ENCODE data around the gene AQP6. TPM values are rescaled to one million over a fixed set of nuclear protein-coding genes. Genes with fewer than 3 reads are reported as not detected.

The AQP6 gene
- total and polyA plus RNA-seq, 9 donors, result under 0.01 to 0.08 (median 0.04) TPM; not detected in 6

- Histone ChIP-seq H3K27ac (no peak overlapping the region), H3K27me3 (no peaks in the 10 kb centered on the region), H3K9me3 (no peaks in the 10 kb centered on the region), H3K4me3 (no peak overlapping the region), H3K4me1 (ENCODE audit: insufficient read depth) (peaks cover 8% of the 10 kb centered on the region), H3K36me3 (no peaks in the 10 kb centered on the region)
- intact Hi-C loops (cut with DNase I), result no loop called here
- WGBS, 3 donors, result 91 to 97% (median 96%) methylated on average over 2 of the region's 2 CpGs
- DNase-seq, result no peak
- TF ChIP-seq, protein P1, sequence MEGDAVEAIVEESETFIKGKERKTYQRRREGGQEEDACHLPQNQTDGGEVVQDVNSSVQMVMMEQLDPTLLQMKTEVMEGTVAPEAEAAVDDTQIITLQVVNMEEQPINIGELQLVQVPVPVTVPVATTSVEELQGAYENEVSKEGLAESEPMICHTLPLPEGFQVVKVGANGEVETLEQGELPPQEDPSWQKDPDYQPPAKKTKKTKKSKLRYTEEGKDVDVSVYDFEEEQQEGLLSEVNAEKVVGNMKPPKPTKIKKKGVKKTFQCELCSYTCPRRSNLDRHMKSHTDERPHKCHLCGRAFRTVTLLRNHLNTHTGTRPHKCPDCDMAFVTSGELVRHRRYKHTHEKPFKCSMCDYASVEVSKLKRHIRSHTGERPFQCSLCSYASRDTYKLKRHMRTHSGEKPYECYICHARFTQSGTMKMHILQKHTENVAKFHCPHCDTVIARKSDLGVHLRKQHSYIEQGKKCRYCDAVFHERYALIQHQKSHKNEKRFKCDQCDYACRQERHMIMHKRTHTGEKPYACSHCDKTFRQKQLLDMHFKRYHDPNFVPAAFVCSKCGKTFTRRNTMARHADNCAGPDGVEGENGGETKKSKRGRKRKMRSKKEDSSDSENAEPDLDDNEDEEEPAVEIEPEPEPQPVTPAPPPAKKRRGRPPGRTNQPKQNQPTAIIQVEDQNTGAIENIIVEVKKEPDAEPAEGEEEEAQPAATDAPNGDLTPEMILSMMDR (IDR thresholded peaks at IDR 0.05), result no peak
- no peak for TF ChIP-seq POLR2A (IDR thresholded peaks at IDR 0.05)
- TF ChIP-seq EP300 (IDR thresholded peaks at IDR 0.05), result no peak
These were observed 3.8 kb downstream of the AQP6 start for GRCh38 chr12:49976557-49976956.

DNA sequence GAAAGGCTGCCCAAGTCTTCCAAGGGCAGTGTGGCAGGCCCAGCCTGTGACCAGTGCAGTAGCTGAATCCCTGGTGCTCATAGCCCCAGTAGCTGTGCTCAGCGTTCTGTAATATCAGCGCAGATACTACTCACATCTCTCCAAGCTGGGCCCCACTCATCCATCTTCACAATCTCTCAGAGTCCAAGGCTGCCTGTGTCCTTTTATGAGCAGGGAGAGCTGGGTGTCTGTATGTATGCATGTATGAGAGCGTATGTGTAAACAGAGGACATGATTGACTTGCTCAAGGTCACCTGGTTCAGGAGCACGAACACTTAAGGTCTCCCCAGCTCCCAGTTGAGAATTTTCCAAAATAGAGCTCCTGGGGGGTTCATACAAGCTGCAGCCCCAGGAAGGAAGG is 5.4 kb downstream of the AQP6 start:
- no peaks in the 10 kb centered on the region for H3K27me3 ChIP-seq
- TF ChIP-seq EP300 (IDR thresholded peaks at IDR 0.05) (no peak), POLR2A (IDR thresholded peaks at IDR 0.05) (no peak)
- TF ChIP-seq, protein P1 (IDR thresholded peaks at IDR 0.05), result no peak
- no peak for DNase-seq
- H3K4me3 ChIP-seq, result no peak overlapping the region
- no peaks in the 10 kb centered on the region for H3K9me3 ChIP-seq
- H3K4me1 ChIP-seq (ENCODE audit: insufficient read depth), result peaks cover 5% of the 10 kb centered on the region
- WGBS, 3 donors, result 64 to 77% (median 71%) methylated on average over 4 of the region's 4 CpGs
- intact Hi-C loops (cut with DNase I), result no loop called here
- no peak overlapping the region for H3K27ac ChIP-seq
- H3K36me3 ChIP-seq, result no peaks in the 10 kb centered on the region

- H3K36me3 ChIP-seq, result no peaks in the 10 kb centered on the region
- H3K4me3 ChIP-seq, result no peak overlapping the region
- no peaks in the 10 kb centered on the region for H3K27me3 ChIP-seq
- peaks cover 5% of the 10 kb centered on the region for H3K4me1 ChIP-seq (ENCODE audit: insufficient read depth)
- intact Hi-C loops (cut with DNase I), result no loop called here
- H3K9me3 ChIP-seq, result no peaks in the 10 kb centered on the region
- 90 to 95% (median 92%) methylated on average over 10 of the region's 10 CpGs for WGBS, 3 donors
- H3K27ac ChIP-seq, result no peak overlapping the region
- TF ChIP-seq POLR2A (IDR thresholded peaks at IDR 0.05) (no peak), EP300 (IDR thresholded peaks at IDR 0.05) (no peak)
- TF ChIP-seq, protein P1 (IDR thresholded peaks at IDR 0.05), result no peak
- no peak for DNase-seq
These were observed 6.4 kb downstream of the AQP6 start for GRCh38 chr12:49979016-49979586.

- Histone ChIP-seq H3K36me3 (no peaks in the 10 kb centered on the region), H3K4me3 (no peak overlapping the region), H3K27ac (no peak overlapping the region), H3K9me3 (no peaks in the 10 kb centered on the region), H3K27me3 (no peaks in the 10 kb centered on the region), H3K4me1 (ENCODE audit: insufficient read depth) (peaks cover 2% of the 10 kb centered on the region)
- intact Hi-C loops (cut with DNase I), result no loop called here
- no peak for DNase-seq
- WGBS, 3 donors, result 89 to 93% (median 92%) methylated on average over 3 of the region's 3 CpGs
- TF ChIP-seq, protein P1 (IDR thresholded peaks at IDR 0.05), result no peak
These were observed 7.0 kb downstream of the AQP6 start for GRCh38 chr12:49979791-49980190.
